Peyer's patch (tissue), 4 donors: ENCODE measurements around the gene ZACN. TPM values are rescaled to one million over a fixed set of nuclear protein-coding genes. Genes with fewer than 3 reads are reported as not detected.

Experiments used
- DNase-seq, 3 donors: peaks; one replicate each; pipeline ENCODE4 v3.0.0-alpha.2; 2017 to 2019
- H3K27ac ChIP-seq, 4 donors: fragments of 200-600 bp; sonication (generic); one replicate each; pipeline ENCODE4 v1.5.1; 2016 to 2019
- H3K27me3 ChIP-seq, 2 donors: fragments of 200-600 bp; sonication (generic); one replicate each; pipeline ENCODE4 v1.5.1; 2019
- H3K36me3 ChIP-seq, 3 donors: fragments of 200-600 bp; sonication (generic); one replicate each; pipeline ENCODE4 v1.5.1; 2016 to 2019
- H3K4me1 ChIP-seq, 4 donors: fragments of 200-600 bp; sonication (generic); one replicate each; pipeline ENCODE4 v1.5.1; 2016 to 2019
- H3K4me3 ChIP-seq, 4 donors: fragments of 200-600 bp; sonication (generic); 1 replicate in 3 of 4; 2 replicates in 1 of 4; pipeline ENCODE4 v1.5.1; 2016 to 2019; ENCODE audit warnings: mild to moderate bottlenecking in 1 of 4
- H3K9me3 ChIP-seq, 4 donors: fragments of 200-600 bp; sonication (generic); one replicate each; pipeline ENCODE4 v1.5.1; 2016 to 2019; ENCODE audit warnings: mild to moderate bottlenecking in 1 of 4
- POLR2A ChIP-seq, 2 donors: fragments of 450-650 bp; IDR thresholded peaks; one replicate each; pipeline ENCODE4 v1.5.1; 2017; ENCODE audit warnings: antibody characterized with exemption in 2 of 2, mild to moderate bottlenecking in 2 of 2, moderate library complexity in 2 of 2
- small RNA-seq, 2 donors: library from RNA; depleted of rRNA; stranded (forward); fragments of <200 nt; gene quantifications; one replicate each; pipeline ENCODE3, GENCODE V24; 2016
- total RNA-seq, 4 donors: library from RNA; depleted of rRNA; stranded (reverse); fragments of >200 nt; gene quantifications; one replicate each; pipeline ENCODE4 v1.1.0, GENCODE V29; 2016
- TF ChIP-seq, protein P1 (sequence below), 6 experiments: fragments of 450-650 bp in 4 of 6; fragments of 200-600 bp in 2 of 6; sonication (generic) in 1 of 6; IDR thresholded peaks; one replicate each; pipeline ENCODE4 v1.5.1; 2017 to 2019; ENCODE audit warnings: antibody characterized with exemption in 6 of 6, mild to moderate bottlenecking in 3 of 6, moderate library complexity in 1 of 6

ZACN gene
- total RNA-seq, 4 donors from 2014 or later = not detected

DNA sequence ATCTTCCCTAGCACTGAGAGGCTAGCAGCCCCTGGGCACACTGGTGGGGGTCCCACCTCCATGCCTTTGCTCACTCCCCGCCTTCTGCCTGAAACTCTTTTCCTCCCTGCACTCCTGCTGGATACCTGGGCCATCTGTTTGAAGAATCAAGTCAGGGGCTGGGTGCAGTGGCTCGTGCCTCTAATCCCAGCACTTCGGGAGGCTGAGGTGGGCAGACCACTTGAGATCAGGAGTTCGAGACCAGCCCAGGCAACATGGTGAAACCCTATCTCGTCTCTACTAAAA lies 46.4 kb downstream of the ZACN start:
- Histone ChIP-seq H3K27me3 (no peaks in the 10 kb centered on the region), H3K36me3 (no peaks in the 10 kb centered on the region), H3K4me3 (no peak overlapping the region), H3K4me1 (peaks cover 0 to 10% (median 3%) of the 10 kb centered on the region in 4 donors), H3K27ac (no peak overlapping the region), H3K9me3 (no peaks in the 10 kb centered on the region)
- TF ChIP-seq POLR2A (IDR thresholded peaks at IDR 0.05) = no peak
- TF ChIP-seq, protein P1, sequence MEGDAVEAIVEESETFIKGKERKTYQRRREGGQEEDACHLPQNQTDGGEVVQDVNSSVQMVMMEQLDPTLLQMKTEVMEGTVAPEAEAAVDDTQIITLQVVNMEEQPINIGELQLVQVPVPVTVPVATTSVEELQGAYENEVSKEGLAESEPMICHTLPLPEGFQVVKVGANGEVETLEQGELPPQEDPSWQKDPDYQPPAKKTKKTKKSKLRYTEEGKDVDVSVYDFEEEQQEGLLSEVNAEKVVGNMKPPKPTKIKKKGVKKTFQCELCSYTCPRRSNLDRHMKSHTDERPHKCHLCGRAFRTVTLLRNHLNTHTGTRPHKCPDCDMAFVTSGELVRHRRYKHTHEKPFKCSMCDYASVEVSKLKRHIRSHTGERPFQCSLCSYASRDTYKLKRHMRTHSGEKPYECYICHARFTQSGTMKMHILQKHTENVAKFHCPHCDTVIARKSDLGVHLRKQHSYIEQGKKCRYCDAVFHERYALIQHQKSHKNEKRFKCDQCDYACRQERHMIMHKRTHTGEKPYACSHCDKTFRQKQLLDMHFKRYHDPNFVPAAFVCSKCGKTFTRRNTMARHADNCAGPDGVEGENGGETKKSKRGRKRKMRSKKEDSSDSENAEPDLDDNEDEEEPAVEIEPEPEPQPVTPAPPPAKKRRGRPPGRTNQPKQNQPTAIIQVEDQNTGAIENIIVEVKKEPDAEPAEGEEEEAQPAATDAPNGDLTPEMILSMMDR (IDR thresholded peaks at IDR 0.05) = no peak
- DNase-seq = no peak

DNA sequence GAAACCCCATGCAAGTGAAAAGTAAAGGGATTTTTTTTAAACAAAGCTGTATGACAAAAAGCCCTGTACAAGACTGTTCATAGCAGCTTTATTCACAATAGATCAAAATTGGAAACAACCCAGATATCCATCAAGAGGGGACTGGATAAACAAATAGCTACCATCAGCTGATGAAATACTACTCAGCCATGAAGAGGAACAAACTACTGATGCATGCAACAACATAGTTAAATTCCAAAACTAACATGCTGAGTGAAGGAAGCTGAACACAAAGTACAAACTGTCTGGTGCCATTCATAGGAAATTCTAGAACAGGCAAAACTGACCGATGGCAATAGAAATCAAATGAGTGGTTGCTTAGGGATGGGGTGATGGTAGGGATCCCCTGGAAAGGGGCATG lies 46.9 kb downstream of the ZACN start:
- no peak for DNase-seq
- Histone ChIP-seq H3K36me3 (no peaks in the 10 kb centered on the region), H3K4me1 (peaks cover 0 to 10% (median 3%) of the 10 kb centered on the region in 4 donors)

GRCh38 chr17:76130473-76130872 lies 51.5 kb downstream of the ZACN start:
- Histone ChIP-seq H3K4me1 (no peaks in the 10 kb centered on the region), H3K27ac (no peak overlapping the region), H3K27me3 (no peaks in the 10 kb centered on the region), H3K9me3 (no peaks in the 10 kb centered on the region), H3K4me3 (no peak overlapping the region), H3K36me3 (no peaks in the 10 kb centered on the region)
- TF ChIP-seq POLR2A (IDR thresholded peaks at IDR 0.05) = no peak
- TF ChIP-seq, protein P1 (IDR thresholded peaks at IDR 0.05) = no peak
- DNase-seq = no peak

More for the DNA sequence above, 46.9 kb downstream of the ZACN start:
- Histone ChIP-seq H3K27me3 (no peaks in the 10 kb centered on the region), H3K4me3 (no peak overlapping the region), H3K9me3 (no peaks in the 10 kb centered on the region), H3K27ac (no peak overlapping the region)
- no peak for TF ChIP-seq POLR2A (IDR thresholded peaks at IDR 0.05)
- TF ChIP-seq, protein P1 (IDR thresholded peaks at IDR 0.05) = no peak

DNA sequence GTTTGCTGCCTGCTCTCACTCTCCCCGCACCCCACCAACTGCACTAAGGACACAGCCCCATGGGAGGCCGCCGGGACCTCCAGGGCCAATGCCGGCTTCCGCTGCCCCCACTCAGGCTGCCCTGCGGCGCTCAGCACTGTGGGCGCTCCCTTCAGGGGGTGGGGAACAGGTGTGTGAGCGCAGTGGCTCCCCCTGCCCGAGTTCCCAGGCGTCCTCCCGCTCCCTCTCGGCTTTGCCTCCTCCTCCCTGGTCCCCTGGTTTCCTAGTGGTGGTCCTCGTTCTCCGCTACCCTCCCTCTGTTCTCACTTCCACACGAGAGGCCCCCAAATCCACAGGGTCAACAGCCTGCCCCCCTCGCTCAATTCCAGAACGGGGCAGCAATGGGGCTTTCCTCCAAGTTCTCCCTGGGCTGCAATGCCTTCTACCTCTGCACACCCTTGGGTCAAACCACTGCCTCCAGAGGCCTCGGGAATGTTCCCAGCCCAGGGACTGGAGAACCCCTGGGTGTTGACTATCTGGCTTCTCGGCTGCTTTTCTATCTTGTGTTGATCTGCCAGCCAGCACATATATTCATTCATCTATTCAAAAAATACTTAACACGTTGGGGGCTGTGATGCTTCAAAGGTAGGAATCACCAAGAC lies 52.2 kb downstream of the ZACN start:
- Histone ChIP-seq H3K27ac (no peak overlapping the region), H3K4me3 (no peak overlapping the region), H3K4me1 (no peaks in the 10 kb centered on the region), H3K9me3 (no peaks in the 10 kb centered on the region), H3K36me3 (no peaks in the 10 kb centered on the region), H3K27me3 (no peaks in the 10 kb centered on the region)
- DNase-seq = no peak
- TF ChIP-seq, protein P1 (IDR thresholded peaks at IDR 0.05) = no peak
- TF ChIP-seq POLR2A (IDR thresholded peaks at IDR 0.05) = no peak

GRCh38 chr17:76131692-76132573 lies 53.0 kb downstream of the ZACN start:
- Histone ChIP-seq H3K27me3 (no peaks in the 10 kb centered on the region), H3K4me1 (no peaks in the 10 kb centered on the region), H3K27ac (no peak overlapping the region), H3K4me3 (no peak overlapping the region), H3K9me3 (no peaks in the 10 kb centered on the region), H3K36me3 (no peaks in the 10 kb centered on the region)
- TF ChIP-seq, protein P1 (IDR thresholded peaks at IDR 0.05) = no peak
- TF ChIP-seq POLR2A (IDR thresholded peaks at IDR 0.05) = no peak
- no peak for DNase-seq

Small RNAs within 50 kb of the gene (small RNA-seq; reads per million reads assigned to genes)
- gene MIR6868 = 0 reads per million in 2 donors

Other genes starting within 250 kb of the ZACN start
- 10 to 100 TPM in 3 of 4 donors, 1 to 10 TPM in 1; 8.4 to 45.4 (median 22.2) TPM for gene UNC13D, start 234.8 kb upstream of the ZACN start, total RNA-seq
- 10 to 100 TPM; 45.4 to 61.4 (median 53.7) TPM for gene WBP2, start 223.8 kb upstream of the ZACN start, total RNA-seq
- 10 to 100 TPM; 16.5 to 61.4 (median 45.7) TPM for gene TRIM47, start 200.6 kb upstream of the ZACN start, total RNA-seq
- gene TRIM65, start 182.2 kb upstream of the ZACN start, total RNA-seq = 10 to 100 TPM; 14.0 to 22.7 (median 16.9) TPM
- gene MRPL38, start 174.3 kb upstream of the ZACN start, total RNA-seq = 10 to 100 TPM; 61.1 to 95.7 (median 72.9) TPM
- gene FBF1, start 138.1 kb upstream of the ZACN start, total RNA-seq = 10 to 100 TPM in 3 of 4 donors, 1 to 10 TPM in 1; 7.2 to 47.0 (median 25.0) TPM
- 100 to 1,000 TPM in 3 of 4 donors, 10 to 100 TPM in 1; 26.4 to 268 (median 193) TPM for gene ACOX1, start 100.0 kb upstream of the ZACN start, total RNA-seq
- 10 to 100 TPM in 3 of 4 donors, not detected in 1; 15.2 to 95.1 (median 27.9) TPM for gene TEN1, start 99.9 kb upstream of the ZACN start, total RNA-seq
- 10 to 100 TPM; 11.7 to 38.7 (median 23.5) TPM for gene CDK3, start 78.3 kb upstream of the ZACN start, total RNA-seq
- gene EVPL, start 51.9 kb upstream of the ZACN start, total RNA-seq = 10 to 100 TPM; 26.4 to 87.8 (median 55.0) TPM
- gene SRP68, start 6.7 kb upstream of the ZACN start, total RNA-seq = 10 to 100 TPM; 32.2 to 43.4 (median 32.6) TPM
- gene GALR2, start 4.4 kb upstream of the ZACN start, total RNA-seq = under 1 TPM in 1 of 4 donors, not detected in 3; 0.95 TPM
- gene EXOC7, start 24.6 kb downstream of the ZACN start, total RNA-seq = 100 to 1,000 TPM; 113 to 160 (median 134) TPM
- not detected for gene FOXJ1, start 62.1 kb downstream of the ZACN start, total RNA-seq
- gene RNF157, start 161.3 kb downstream of the ZACN start, total RNA-seq = 100 to 1,000 TPM in 2 of 4 donors, 10 to 100 TPM in 2; 73.4 to 115 (median 106) TPM
- gene UBALD2, start 186.2 kb downstream of the ZACN start, total RNA-seq = 10 to 100 TPM; 14.0 to 74.1 (median 50.4) TPM
- gene QRICH2, start 229.1 kb downstream of the ZACN start, total RNA-seq = 10 to 100 TPM in 1 of 4 donors, 1 to 10 TPM in 3; 1.2 to 10.7 (median 3.1) TPM